ENCODE data around the gene ATXN1. TPM values are rescaled to one million over a fixed set of nuclear protein-coding genes. Genes with fewer than 3 reads are reported as not detected.

ATXN1 gene
- polyA plus RNA-seq, 1 donor (not counting 4 experiments of a cell fraction or from before 2014, with no cell fraction given) = 9.7 TPM

DNA sequence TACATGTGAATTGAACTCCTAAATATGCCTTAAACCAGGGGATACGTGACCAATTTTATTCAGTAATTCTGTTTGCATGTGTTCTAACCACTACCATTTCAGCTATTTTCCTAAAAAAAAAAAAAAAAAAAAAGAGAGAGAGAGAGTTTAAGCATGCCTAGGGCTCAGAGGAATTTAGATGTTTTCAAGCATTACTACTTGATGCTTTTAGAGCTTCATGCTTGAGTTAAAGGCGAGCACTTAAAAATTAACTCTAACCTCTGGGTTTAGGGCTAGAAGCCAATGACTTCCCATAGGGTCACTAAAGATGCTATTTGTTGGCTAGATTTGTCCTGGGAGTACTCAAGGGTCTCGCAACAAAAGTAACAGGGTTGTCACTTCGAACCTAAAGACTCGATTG lies 217.7 kb downstream of the ATXN1 start:
- no peaks in the 10 kb centered on the region for H3K9me1 ChIP-seq (ENCODE audit: control insufficient read depth, extremely low read depth, insufficient read depth, low read length)
- H3K9ac ChIP-seq (ENCODE audit: control insufficient read depth, extremely low read depth, insufficient read depth, low read length) = no peak overlapping the region
- H3K27me3 ChIP-seq (ENCODE audit: control insufficient read depth, extremely low read depth, insufficient read depth, low read length) = no peaks in the 10 kb centered on the region
- DNase-seq (ENCODE audit: low read depth, low spot score) (no peak), FAIRE-seq (no peak)
- no peaks in the 10 kb centered on the region for H3K9me3 ChIP-seq (ENCODE audit: control insufficient read depth, low read depth, low read length)
- TF ChIP-seq EZH2 (IDR thresholded peaks at IDR 0.05; ENCODE audit: low read length) = no peak
- TF ChIP-seq, protein P1, sequence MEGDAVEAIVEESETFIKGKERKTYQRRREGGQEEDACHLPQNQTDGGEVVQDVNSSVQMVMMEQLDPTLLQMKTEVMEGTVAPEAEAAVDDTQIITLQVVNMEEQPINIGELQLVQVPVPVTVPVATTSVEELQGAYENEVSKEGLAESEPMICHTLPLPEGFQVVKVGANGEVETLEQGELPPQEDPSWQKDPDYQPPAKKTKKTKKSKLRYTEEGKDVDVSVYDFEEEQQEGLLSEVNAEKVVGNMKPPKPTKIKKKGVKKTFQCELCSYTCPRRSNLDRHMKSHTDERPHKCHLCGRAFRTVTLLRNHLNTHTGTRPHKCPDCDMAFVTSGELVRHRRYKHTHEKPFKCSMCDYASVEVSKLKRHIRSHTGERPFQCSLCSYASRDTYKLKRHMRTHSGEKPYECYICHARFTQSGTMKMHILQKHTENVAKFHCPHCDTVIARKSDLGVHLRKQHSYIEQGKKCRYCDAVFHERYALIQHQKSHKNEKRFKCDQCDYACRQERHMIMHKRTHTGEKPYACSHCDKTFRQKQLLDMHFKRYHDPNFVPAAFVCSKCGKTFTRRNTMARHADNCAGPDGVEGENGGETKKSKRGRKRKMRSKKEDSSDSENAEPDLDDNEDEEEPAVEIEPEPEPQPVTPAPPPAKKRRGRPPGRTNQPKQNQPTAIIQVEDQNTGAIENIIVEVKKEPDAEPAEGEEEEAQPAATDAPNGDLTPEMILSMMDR (optimal IDR thresholded peaks at IDR 0.05 in 1 of 3, IDR thresholded peaks at IDR 0.05 in 1 of 3, conservative IDR thresholded peaks at IDR 0.05 in 1 of 3; ENCODE audit: extremely low read depth in 1 of 3, insufficient read depth in 2 of 3, low read length in 3 of 3) = no peak
- no peaks in the 10 kb centered on the region for H4K20me1 ChIP-seq (ENCODE audit: control insufficient read depth, extremely low read depth, insufficient read depth, low read length)
- H2AFZ ChIP-seq (ENCODE audit: control insufficient read depth, low read length) = no peak overlapping the region
- H3K4me2 ChIP-seq (ENCODE audit: control insufficient read depth, extremely low read depth, insufficient read depth, low read depth, low read length) = no peak overlapping the region
- no peaks in the 10 kb centered on the region for H3K4me1 ChIP-seq (ENCODE audit: control insufficient read depth, extremely low read depth, insufficient read depth, low read length)
- dilution Hi-C loops (cut with MboI; ENCODE audit: extremely low pct_ligation_motif_present, low sequenced_read_pairs) = no loop called here
- H3K4me3 ChIP-seq (ENCODE audit: control insufficient read depth in 2 of 3, extremely low read depth in 1 of 3, insufficient read depth in 2 of 3, low read depth in 1 of 3, low read length in 3 of 3) = no peak overlapping the region
- no peak overlapping the region for H3K27ac ChIP-seq (ENCODE audit: control insufficient read depth, insufficient read depth, low read length)
- no peaks in the 10 kb centered on the region for H3K79me2 ChIP-seq (ENCODE audit: control insufficient read depth, insufficient read depth, low read length)
- no peaks in the 10 kb centered on the region for H3K36me3 ChIP-seq (ENCODE audit: control insufficient read depth in 2 of 2, extremely low read depth in 1 of 2, insufficient read depth in 2 of 2, low read length in 2 of 2)

DNA sequence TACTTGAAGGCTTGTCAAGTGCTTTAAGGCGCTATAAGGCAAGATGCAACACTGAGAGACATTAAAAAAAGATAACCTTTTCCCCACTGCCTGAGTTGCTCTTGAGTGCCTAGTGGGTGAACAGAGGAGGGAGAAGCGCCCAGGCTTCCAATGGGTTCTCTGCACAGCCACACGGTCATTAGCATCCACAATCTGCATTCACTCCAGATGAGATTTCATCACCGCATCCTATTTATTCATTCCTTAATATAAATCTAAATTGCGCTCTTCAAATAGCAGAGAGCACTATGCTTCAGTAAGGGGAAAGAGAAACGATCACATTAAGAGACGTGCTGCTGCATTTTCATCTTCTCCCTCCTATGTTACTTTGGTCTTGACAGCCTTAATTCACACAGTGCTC lies 219.2 kb downstream of the ATXN1 start:
- dilution Hi-C loops (cut with MboI; ENCODE audit: extremely low pct_ligation_motif_present, low sequenced_read_pairs) = no loop called here
- no peaks in the 10 kb centered on the region for H3K4me1 ChIP-seq (ENCODE audit: control insufficient read depth, extremely low read depth, insufficient read depth, low read length)
- H3K9me3 ChIP-seq (ENCODE audit: control insufficient read depth, low read depth, low read length) = no peaks in the 10 kb centered on the region
- H3K4me2 ChIP-seq (ENCODE audit: control insufficient read depth, extremely low read depth, insufficient read depth, low read depth, low read length) = no peak overlapping the region
- H3K9me1 ChIP-seq (ENCODE audit: control insufficient read depth, extremely low read depth, insufficient read depth, low read length) = no peaks in the 10 kb centered on the region
- no peaks in the 10 kb centered on the region for H4K20me1 ChIP-seq (ENCODE audit: control insufficient read depth, extremely low read depth, insufficient read depth, low read length)
- H3K27me3 ChIP-seq (ENCODE audit: control insufficient read depth, extremely low read depth, insufficient read depth, low read length) = no peaks in the 10 kb centered on the region
- no peak for FAIRE-seq
- TF ChIP-seq EZH2 (IDR thresholded peaks at IDR 0.05; ENCODE audit: low read length) = no peak
- TF ChIP-seq, protein P1 (optimal IDR thresholded peaks at IDR 0.05 in 1 of 3, IDR thresholded peaks at IDR 0.05 in 1 of 3, conservative IDR thresholded peaks at IDR 0.05 in 1 of 3; ENCODE audit: extremely low read depth in 1 of 3, insufficient read depth in 2 of 3, low read length in 3 of 3) = no peak
- H3K4me3 ChIP-seq (ENCODE audit: control insufficient read depth in 2 of 3, extremely low read depth in 1 of 3, insufficient read depth in 2 of 3, low read depth in 1 of 3, low read length in 3 of 3) = no peak overlapping the region
- no peaks in the 10 kb centered on the region for H3K36me3 ChIP-seq (ENCODE audit: control insufficient read depth in 2 of 2, extremely low read depth in 1 of 2, insufficient read depth in 2 of 2, low read length in 2 of 2)
- H2AFZ ChIP-seq (ENCODE audit: control insufficient read depth, low read length) = no peak overlapping the region
- no peak overlapping the region for H3K27ac ChIP-seq (ENCODE audit: control insufficient read depth, insufficient read depth, low read length)
- H3K79me2 ChIP-seq (ENCODE audit: control insufficient read depth, insufficient read depth, low read length) = no peaks in the 10 kb centered on the region
- H3K9ac ChIP-seq (ENCODE audit: control insufficient read depth, extremely low read depth, insufficient read depth, low read length) = no peak overlapping the region
- no peak for DNase-seq (ENCODE audit: low read depth, low spot score)

Data from keratinocyte (primary cell).